Stimulated activated naive CD8-positive, alpha-beta T cell treated with anti-CD3 and anti-CD28 coated beads, Interleukin-15, amount 100 ng/mL, for 72 hours (primary cell): ENCODE results near the gene FBXW7.
A peak's percentile ranks its signal among the peaks of the same experiment; 100 is the strongest.

Experiments used
- ATAC-seq: fragments of 150-1000 bp; cut with Tn5 transposase; 2 replicates; pipeline ENCODE4 v1.10.0; 2021; ENCODE audit warnings: mild to moderate bottlenecking, moderate library complexity
- DNase-seq, 2 donors: peaks; one replicate each; pipeline ENCODE4 v3.0.0; 2021 to 2022
- H3K27ac Mint-ChIP-seq, 2 donors: one replicate each; pipeline ENCODE4 v1.8.0; 2022; ENCODE audit warnings: mild to moderate bottlenecking in 2 of 2, mixed read lengths in 2 of 2, moderate library complexity in 2 of 2
- H3K27me3 Mint-ChIP-seq: one replicate; pipeline ENCODE4 v1.8.0; 2022; ENCODE audit warnings: mixed read lengths
- H3K4me1 Mint-ChIP-seq: one replicate; pipeline ENCODE4 v1.8.0; 2022; ENCODE audit warnings: mild to moderate bottlenecking, mixed read lengths
- H3K4me3 Mint-ChIP-seq, 2 donors: one replicate each; pipeline ENCODE4 v1.8.0; 2022; ENCODE audit warnings: mild to moderate bottlenecking in 2 of 2, mixed read lengths in 2 of 2, moderate library complexity in 1 of 2
- H3K9me3 Mint-ChIP-seq, 2 donors: one replicate each; pipeline ENCODE4 v1.8.0; 2022; ENCODE audit warnings: mixed read lengths in 2 of 2

FBXW7 gene

GRCh38 chr4:152479428-152480026 lies 56.4 kb downstream of the FBXW7 start:
- H3K4me3 Mint-ChIP-seq: no peak overlapping the region
- peaks cover 41% of the 10 kb centered on the region for H3K4me1 Mint-ChIP-seq
- ATAC-seq (no peak), DNase-seq (no peak)
- no peak overlapping the region for H3K27ac Mint-ChIP-seq
- H3K27me3 Mint-ChIP-seq: no peaks in the 10 kb centered on the region
- H3K9me3 Mint-ChIP-seq: peaks cover 0 to 7% of the 10 kb centered on the region in 2 donors

DNA sequence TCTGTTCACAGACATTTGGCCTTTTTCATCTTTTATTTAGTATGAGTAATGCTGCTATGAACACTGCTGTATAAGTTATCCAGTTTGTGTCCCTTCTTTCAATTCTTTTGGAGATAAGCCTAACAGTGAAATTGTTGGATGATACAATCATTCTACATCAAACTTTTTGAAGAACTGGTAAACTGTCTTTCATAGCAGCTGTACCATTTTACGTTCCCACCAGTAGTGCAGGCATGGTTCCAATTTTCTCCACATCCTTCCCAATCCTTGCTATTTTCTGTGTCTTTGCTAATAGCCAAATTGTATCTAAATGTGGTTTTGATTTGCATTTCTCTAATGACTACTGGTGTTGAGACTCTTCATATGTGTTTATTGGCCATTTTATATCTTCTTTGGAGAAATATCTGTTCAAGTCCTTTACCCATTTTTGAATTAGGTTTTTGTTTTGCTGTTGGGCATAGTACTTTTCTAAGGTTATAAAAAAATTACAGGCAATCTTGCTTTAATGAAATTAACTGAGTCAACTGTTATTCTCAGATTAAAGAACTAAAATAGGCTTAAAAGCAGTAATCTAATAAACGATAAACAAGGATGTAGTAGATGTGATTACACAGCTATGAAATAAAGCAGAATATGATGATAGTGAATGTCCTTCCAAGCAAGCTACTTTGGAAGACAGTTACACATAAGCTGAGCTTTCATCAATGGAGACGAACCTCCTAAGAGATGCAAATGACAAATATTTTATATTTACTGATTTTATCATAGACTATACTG lies 57.2 kb downstream of the FBXW7 start:
- no peaks in the 10 kb centered on the region for H3K27me3 Mint-ChIP-seq
- ATAC-seq (no peak), DNase-seq (no peak)
- peaks cover 41% of the 10 kb centered on the region for H3K4me1 Mint-ChIP-seq
- no peak overlapping the region for H3K27ac Mint-ChIP-seq
- H3K9me3 Mint-ChIP-seq: peaks cover 0 to 7% of the 10 kb centered on the region in 2 donors
- H3K4me3 Mint-ChIP-seq: no peak overlapping the region

GRCh38 chr4:152476796-152477195 lies 59.1 kb downstream of the FBXW7 start:
- Mint-ChIP-seq H3K4me1 (peaks cover 44% of the 10 kb centered on the region), H3K4me3 (no peak overlapping the region), H3K27me3 (no peaks in the 10 kb centered on the region), H3K27ac (no peak overlapping the region), H3K9me3 (peaks cover 0 to 7% of the 10 kb centered on the region in 2 donors)
- DNase-seq (no peak), ATAC-seq (no peak)

GRCh38 chr4:152471251-152471792 lies 64.6 kb downstream of the FBXW7 start:
- Mint-ChIP-seq H3K27ac (no peak overlapping the region), H3K4me3 (no peak overlapping the region), H3K4me1 (peaks cover 24% of the 10 kb centered on the region), H3K27me3 (no peaks in the 10 kb centered on the region), H3K9me3 (peaks cover 0 to 4% of the 10 kb centered on the region in 2 donors)
- ATAC-seq (no peak), DNase-seq (no peak)

- Mint-ChIP-seq H3K9me3 (peaks cover 0 to 4% of the 10 kb centered on the region in 2 donors), H3K4me3 (no peak overlapping the region), H3K4me1 (peaks cover 34% of the 10 kb centered on the region), H3K27me3 (no peaks in the 10 kb centered on the region), H3K27ac (no peak overlapping the region)
- ATAC-seq (no peak), DNase-seq (no peak)
Observed at GRCh38 chr4:152468408-152468807, 67.5 kb downstream of the FBXW7 start.

- no peak for ATAC-seq
- DNase-seq: no peak
- peak overlapping the region in 1 of 2 donors; percentile 10 for H3K27ac Mint-ChIP-seq
- peaks cover 0 to 4% of the 10 kb centered on the region in 2 donors for H3K9me3 Mint-ChIP-seq
- H3K27me3 Mint-ChIP-seq: no peaks in the 10 kb centered on the region
- H3K4me3 Mint-ChIP-seq: no peak overlapping the region
- peaks cover 47% of the 10 kb centered on the region for H3K4me1 Mint-ChIP-seq
Observed at GRCh38 chr4:152467101-152467500, 68.8 kb downstream of the FBXW7 start.

GRCh38 chr4:152464030-152464823 lies 71.7 kb downstream of the FBXW7 start:
- DNase-seq (no peak), ATAC-seq (peak; percentile 68)
- no peaks in the 10 kb centered on the region for H3K9me3 Mint-ChIP-seq
- H3K4me3 Mint-ChIP-seq: peak overlapping the region; percentile 46 to 83
- H3K27ac Mint-ChIP-seq: peak overlapping the region; percentile 29 to 97
- H3K4me1 Mint-ChIP-seq: peaks cover 65% of the 10 kb centered on the region
- no peaks in the 10 kb centered on the region for H3K27me3 Mint-ChIP-seq

DNA sequence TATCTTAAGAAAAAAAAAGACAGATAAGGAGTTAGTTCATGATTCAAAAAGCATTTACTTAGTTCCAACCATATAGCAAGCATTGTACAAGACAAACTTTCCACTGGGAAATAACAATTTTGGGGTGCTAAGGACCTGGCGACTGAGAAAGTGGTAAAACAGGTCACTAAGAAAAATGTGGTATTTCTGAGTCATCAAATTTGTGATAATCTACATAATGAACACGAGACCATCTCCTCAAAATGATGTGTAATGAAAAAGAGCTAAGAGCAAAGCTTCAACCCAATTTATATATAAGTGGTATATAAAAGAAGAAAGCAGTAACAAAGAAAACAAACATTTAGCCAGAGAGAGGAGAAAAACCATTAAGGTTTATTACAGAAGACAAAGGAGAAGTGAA lies 72.3 kb downstream of the FBXW7 start:
- Mint-ChIP-seq H3K4me1 (peaks cover 71% of the 10 kb centered on the region), H3K9me3 (no peaks in the 10 kb centered on the region), H3K27me3 (no peaks in the 10 kb centered on the region), H3K27ac (peak overlapping the region; percentile 29 to 97), H3K4me3 (peak overlapping the region; percentile 46 to 83)
- ATAC-seq (no peak), DNase-seq (no peak)

GRCh38 chr4:152462695-152463094 lies 73.2 kb downstream of the FBXW7 start:
- no peaks in the 10 kb centered on the region for H3K27me3 Mint-ChIP-seq
- H3K4me1 Mint-ChIP-seq: peaks cover 78% of the 10 kb centered on the region
- H3K4me3 Mint-ChIP-seq: peak overlapping the region in 1 of 2 donors; percentile 1
- DNase-seq (no peak), ATAC-seq (no peak)
- peak overlapping the region in 1 of 2 donors; percentile 89 for H3K27ac Mint-ChIP-seq
- no peaks in the 10 kb centered on the region for H3K9me3 Mint-ChIP-seq

DNA sequence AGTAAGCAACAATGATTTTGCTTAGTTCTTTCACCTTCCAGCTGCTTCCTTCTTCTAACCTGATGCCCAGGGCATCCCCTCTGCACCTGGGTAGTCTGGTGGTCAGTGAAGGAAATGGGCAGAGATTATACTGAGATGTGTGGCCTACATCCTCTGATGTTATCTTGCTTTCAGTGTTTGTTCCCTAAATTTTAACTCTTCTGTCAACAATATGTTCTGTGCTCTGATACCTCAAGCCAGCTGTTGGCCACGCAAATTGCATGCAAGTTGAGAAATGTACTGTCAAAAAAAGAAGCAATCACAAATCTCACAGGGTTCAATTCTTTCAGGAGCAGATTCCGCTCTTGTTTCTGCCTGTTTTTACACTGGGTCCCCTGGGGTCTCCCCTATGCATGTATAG lies 73.8 kb downstream of the FBXW7 start:
- ATAC-seq (no peak), DNase-seq (no peak)
- peak overlapping the region in 1 of 2 donors; percentile 23 for H3K27ac Mint-ChIP-seq
- H3K27me3 Mint-ChIP-seq: no peaks in the 10 kb centered on the region
- peaks cover 74% of the 10 kb centered on the region for H3K4me1 Mint-ChIP-seq
- no peak overlapping the region for H3K4me3 Mint-ChIP-seq
- H3K9me3 Mint-ChIP-seq: no peaks in the 10 kb centered on the region

DNA sequence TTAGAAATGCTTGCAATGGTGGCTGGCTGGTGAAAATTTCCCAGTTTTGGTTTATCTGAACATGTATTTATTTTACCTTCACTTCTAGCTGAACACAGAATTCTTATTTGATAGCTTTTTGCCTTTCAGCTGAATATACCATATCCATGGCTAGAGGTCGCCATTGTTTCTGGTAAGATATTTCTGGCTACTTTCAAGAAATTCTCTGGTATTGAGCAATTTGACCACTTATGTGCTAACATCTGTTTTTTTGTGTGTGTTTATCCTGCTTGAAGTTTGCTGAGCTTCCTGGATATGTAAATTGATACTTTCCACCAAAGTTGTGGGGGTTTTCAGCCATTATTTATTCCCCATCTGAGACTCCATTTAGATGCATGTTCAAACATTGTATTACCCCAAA lies 75.4 kb downstream of the FBXW7 start:
- Mint-ChIP-seq H3K4me1 (peaks cover 76% of the 10 kb centered on the region), H3K9me3 (no peaks in the 10 kb centered on the region), H3K27me3 (no peaks in the 10 kb centered on the region), H3K27ac (no peak overlapping the region), H3K4me3 (peak overlapping the region in 1 of 2 donors; percentile 24)
- ATAC-seq (no peak), DNase-seq (no peak)

DNA sequence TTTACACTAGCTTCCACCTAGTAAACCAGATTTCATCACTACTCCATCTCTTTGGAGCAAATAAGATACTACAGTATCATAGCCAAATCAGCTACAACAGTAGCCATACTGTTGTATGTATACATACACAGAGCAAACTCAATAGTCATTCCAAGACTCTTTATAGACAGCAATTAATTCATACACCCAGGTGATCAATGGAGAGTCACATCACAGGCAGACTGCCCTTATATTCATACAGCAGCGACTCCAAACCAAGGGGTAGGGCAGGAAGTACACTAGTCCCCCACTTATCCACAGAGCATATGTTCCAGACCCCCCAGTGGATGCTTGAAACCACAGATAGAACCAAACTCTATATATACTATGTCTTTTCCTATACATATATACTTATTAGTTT lies 76.6 kb downstream of the FBXW7 start:
- no peaks in the 10 kb centered on the region for H3K27me3 Mint-ChIP-seq
- ATAC-seq: peak; percentile 91
- H3K4me1 Mint-ChIP-seq: peaks cover 78% of the 10 kb centered on the region
- peak overlapping the region; percentile 86 to 95 for H3K27ac Mint-ChIP-seq
- H3K4me3 Mint-ChIP-seq: peak overlapping the region; percentile 61 to 65
- peak in 1 of 2 donors; percentile 12 for DNase-seq
- no peaks in the 10 kb centered on the region for H3K9me3 Mint-ChIP-seq

- Mint-ChIP-seq H3K9me3 (no peaks in the 10 kb centered on the region), H3K27me3 (no peaks in the 10 kb centered on the region), H3K4me3 (peak overlapping the region; percentile 61 to 65), H3K27ac (peak overlapping the region; percentile 86 to 95), H3K4me1 (peaks cover 76% of the 10 kb centered on the region)
- DNase-seq: peak; percentile 26 to 35
- peak; percentile 88 for ATAC-seq
Observed at GRCh38 chr4:152458801-152459302, 77.0 kb downstream of the FBXW7 start.

DNA sequence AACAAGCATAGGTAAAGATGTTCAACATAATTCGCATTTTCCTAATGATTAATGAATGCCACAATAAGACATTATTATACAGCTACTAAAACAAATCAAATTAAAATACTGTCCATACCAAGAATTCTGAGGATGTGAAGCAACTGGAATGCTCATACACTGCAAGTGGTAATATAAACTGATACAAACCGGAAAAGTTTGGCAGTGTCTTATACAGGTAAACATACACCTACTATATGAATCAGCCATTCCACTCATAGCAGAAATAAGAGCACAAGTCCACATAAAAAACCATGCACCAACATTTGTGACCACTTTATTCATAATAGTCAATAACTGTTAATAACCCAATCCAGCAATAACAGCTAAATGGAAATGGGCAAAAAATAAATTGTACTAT lies 79.3 kb downstream of the FBXW7 start:
- H3K4me1 Mint-ChIP-seq: peaks cover 54% of the 10 kb centered on the region
- no peak for DNase-seq
- H3K9me3 Mint-ChIP-seq: no peaks in the 10 kb centered on the region
- no peak overlapping the region for H3K4me3 Mint-ChIP-seq
- no peaks in the 10 kb centered on the region for H3K27me3 Mint-ChIP-seq
- no peak overlapping the region for H3K27ac Mint-ChIP-seq
- no peak for ATAC-seq

GRCh38 chr4:152455311-152455710 lies 80.6 kb downstream of the FBXW7 start:
- H3K9me3 Mint-ChIP-seq: no peaks in the 10 kb centered on the region
- no peaks in the 10 kb centered on the region for H3K27me3 Mint-ChIP-seq
- ATAC-seq (no peak), DNase-seq (no peak)
- H3K27ac Mint-ChIP-seq: no peak overlapping the region
- no peak overlapping the region for H3K4me3 Mint-ChIP-seq
- peaks cover 42% of the 10 kb centered on the region for H3K4me1 Mint-ChIP-seq
